Measurements from ENCODE around the gene PPTC7. TPM values are rescaled to one million over a fixed set of nuclear protein-coding genes. Genes with fewer than 3 reads are reported as not detected.

PPTC7 gene
- total and polyA plus RNA-seq, 2 of the 8 experiments (the other 6 are each of a cell fraction or from before 2014, with no cell fraction given), result 8.1 to 15.9 TPM

DNA sequence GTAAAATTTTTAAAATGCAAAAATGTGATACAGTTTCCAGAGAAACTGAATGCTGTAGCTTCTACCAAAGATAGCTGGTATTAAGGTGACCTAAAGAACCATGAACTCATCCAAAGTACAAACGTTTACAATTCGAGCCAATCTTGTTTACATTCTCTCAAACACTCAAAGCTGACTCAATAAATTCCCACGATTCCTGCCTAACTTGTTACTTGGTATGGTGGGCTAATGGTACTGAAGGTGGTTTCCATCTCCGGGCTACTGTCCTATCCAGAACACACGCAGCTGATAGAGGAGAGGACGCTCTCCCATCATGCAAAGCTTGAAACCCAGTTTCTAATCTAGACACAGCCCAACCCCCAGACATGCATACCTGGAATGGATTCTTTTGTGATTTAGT, 49.5 kb downstream of the PPTC7 start:
- no peak overlapping the region for H3K4me2 ChIP-seq (ENCODE audit: insufficient read depth in 1 of 2, low read depth in 2 of 2, low read length in 2 of 2)
- H3K14ac ChIP-seq (ENCODE audit: insufficient read length), result no peak overlapping the region
- H4K91ac ChIP-seq (replicated peaks; ENCODE audit: insufficient read length, low read length), result no peak overlapping the region
- FAIRE-seq (no peak), DNase-seq (ENCODE audit: low read depth in 1 of 2, low spot score in 2 of 2) (no peak)
- no peak overlapping the region for H4K8ac ChIP-seq (ENCODE audit: extremely low read depth, insufficient read depth, low read length)
- H3K23ac ChIP-seq (ENCODE audit: insufficient read length), result no peak overlapping the region
- no peak overlapping the region for H2BK120ac ChIP-seq (replicated peaks; ENCODE audit: low read depth, low read length)
- H2AK5ac ChIP-seq (ENCODE audit: low read depth, low read length), result no peak overlapping the region
- no peak overlapping the region for H3K4me3 ChIP-seq (ENCODE audit: extremely low read depth in 1 of 4, insufficient read depth in 2 of 4, low read depth in 3 of 4, low read length in 4 of 4)
- POLR2A ChIA-PET (ENCODE audit: partially characterized antibody), result interaction anchor here (0.6 kb wide), 1 partner anchor 84 kb away, joined by 3 read pairs; no protein-coding TSS in a partner anchor
- H3K27me3 ChIP-seq (replicated peaks in 1 of 4; ENCODE audit: control insufficient read depth in 3 of 4, extremely low read depth in 1 of 4, insufficient read depth in 3 of 4, low read length in 3 of 4), result no peaks in the 10 kb centered on the region
- no peak overlapping the region for H3K4ac ChIP-seq (replicated peaks; ENCODE audit: insufficient read length, low read depth, low read length)
- peaks cover 5 to 30% (median 16%) of the 10 kb centered on the region in 4 experiments; a peak in 7 of 8 replicates for H3K36me3 ChIP-seq (ENCODE audit: control insufficient read depth in 2 of 4, insufficient read depth in 4 of 4, low read length in 3 of 4)
- no peaks in the 10 kb centered on the region for H3K79me1 ChIP-seq (ENCODE audit: low read depth, low read length)
- no peak overlapping the region for H3K18ac ChIP-seq (ENCODE audit: extremely low read depth, low read length)
- no peaks in the 10 kb centered on the region for H3K4me1 ChIP-seq (replicated peaks in 1 of 4; ENCODE audit: control insufficient read depth in 3 of 4, insufficient read depth in 4 of 4, low read length in 3 of 4)
- no peak overlapping the region for H3K27ac ChIP-seq (ENCODE audit: low read depth, low read length)
- no peak overlapping the region for H2BK5ac ChIP-seq (ENCODE audit: low read depth, low read length)
- no peak overlapping the region for H3K9ac ChIP-seq (replicated peaks in 1 of 4; ENCODE audit: extremely low read depth in 1 of 4, low read depth in 3 of 4, low read length in 3 of 4)
- H2BK15ac ChIP-seq (ENCODE audit: low read length), result no peak overlapping the region
- no peak overlapping the region for H3K56ac ChIP-seq (replicated peaks; ENCODE audit: insufficient read length, low read depth, low read length)
- H3K9me3 ChIP-seq (ENCODE audit: insufficient read depth in 2 of 2, low read depth in 1 of 2, low read length in 1 of 2), result no peaks in the 10 kb centered on the region
- no peak overlapping the region for H2AFZ ChIP-seq (ENCODE audit: low read length)
- CTCF ChIA-PET (ENCODE audit: partially characterized antibody), result interaction anchor here (0.6 to 3.5 kb wide), 9 partner anchors 10 to 68 kb away, joined by 3 to 21 read pairs (median 4); no protein-coding TSS in a partner anchor
- H4K20me1 ChIP-seq (replicated peaks in 1 of 2; ENCODE audit: control insufficient read depth in 1 of 2, insufficient read depth in 2 of 2, low read length in 2 of 2), result peaks cover 2 to 3% of the 10 kb centered on the region in 2 experiments
- H3K23me2 ChIP-seq (ENCODE audit: low read depth, low read length), result no peaks in the 10 kb centered on the region
- no peaks in the 10 kb centered on the region for H3K79me2 ChIP-seq (ENCODE audit: control insufficient read depth in 1 of 2, insufficient read depth in 2 of 2, low read length in 2 of 2)
- 87% methylated on average over 6 of the region's 6 CpGs; no CpG with 5 or more reads in 1 of the 2 experiments for WGBS, 2 experiments (ENCODE audit: extremely low coverage in 1 of 2, insufficient coverage in 1 of 2, insufficient read length in 1 of 2, insufficient replicate concordance in 2 of 2, low coverage in 1 of 2, low lambda C conversion rate in 2 of 2, missing lambda C conversion rate in 1 of 2)
- no peak overlapping the region for H2BK20ac ChIP-seq (ENCODE audit: low read length)
- no peak overlapping the region for H2BK12ac ChIP-seq (ENCODE audit: low read depth, low read length)
- H4K5ac ChIP-seq (ENCODE audit: insufficient read length, low read depth, low read length), result no peak overlapping the region
- TF ChIP-seq SUZ12 (IDR thresholded peaks at IDR 0.05; ENCODE audit: low read length) (no peak), SIRT6 (IDR thresholded peaks at IDR 0.05; ENCODE audit: low read length) (no peak), HDAC2 (IDR thresholded peaks at IDR 0.05; ENCODE audit: borderline replicate concordance in 1 of 2, low read depth in 2 of 2, low read length in 2 of 2) (no peak), GTF2F1 (IDR thresholded peaks at IDR 0.05; ENCODE audit: borderline replicate concordance, low read depth, low read length) (no peak), SP2 (IDR thresholded peaks at IDR 0.05; ENCODE audit: low read length) (no peak), CHD2 (IDR thresholded peaks at IDR 0.05; ENCODE audit: low read length) (no peak), BRCA1 (IDR thresholded peaks at IDR 0.05; ENCODE audit: low read depth, low read length) (no peak)
